Measurements from ENCODE around the gene PTPRC. TPM values are rescaled to one million over a fixed set of nuclear protein-coding genes. Genes with fewer than 3 reads are reported as not detected.

PTPRC gene
- total RNA-seq, 2 donors from 2014 or later: 3.3 to 9.9 TPM

DNA sequence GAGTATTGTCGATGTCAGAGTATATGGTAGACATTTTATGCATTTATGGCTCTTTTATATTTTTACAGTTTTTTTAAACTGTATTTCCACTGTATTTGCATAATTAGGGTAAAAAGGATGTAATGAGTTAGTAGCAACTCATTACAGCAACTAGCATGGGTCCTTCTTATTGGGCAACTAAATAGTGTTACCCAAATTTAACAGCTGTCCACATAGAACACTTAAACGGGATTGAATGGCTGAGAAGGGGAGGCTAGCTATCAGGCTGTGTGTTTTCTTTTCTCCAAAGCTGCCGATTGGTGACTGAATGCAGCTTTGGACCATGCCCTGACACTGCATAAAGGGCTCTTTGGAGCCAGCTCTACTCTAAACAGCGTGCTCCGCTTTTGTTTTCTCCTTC lies 75.4 kb downstream of the PTPRC start:
- H3K36me3 ChIP-seq (replicated peaks in 1 of 2; ENCODE audit: insufficient read depth in 1 of 2, low read depth in 2 of 2): no peaks in the 10 kb centered on the region

DNA sequence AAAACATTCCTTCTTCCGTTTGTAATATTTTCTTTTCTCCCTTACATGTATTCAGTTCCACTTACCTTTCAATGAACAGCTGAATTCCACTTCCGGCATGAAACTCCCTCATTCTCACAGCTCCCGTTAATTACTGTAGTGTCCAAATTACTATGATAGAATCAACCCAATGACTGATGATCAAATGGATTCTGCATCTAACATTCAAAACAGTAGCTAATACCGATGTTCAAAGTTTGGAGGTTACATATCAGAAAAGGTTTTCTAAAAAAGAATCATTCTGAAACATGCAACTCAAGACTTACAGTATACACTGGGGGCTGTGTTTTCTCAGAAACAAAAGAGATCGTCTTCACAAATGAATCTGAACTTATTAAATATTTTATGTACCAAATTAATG lies 77.2 kb downstream of the PTPRC start:
- no peak for DNase-seq
- intact Hi-C loops (cut with DNase I): no loop called here
- Histone ChIP-seq H3K9me3 (no peaks in the 10 kb centered on the region), H3K4me1 (no peaks in the 10 kb centered on the region), H3K27ac (no peak overlapping the region), H3K4me3 (no peak overlapping the region), H3K27me3 (no peaks in the 10 kb centered on the region), H3K36me3 (replicated peaks in 1 of 2; ENCODE audit: insufficient read depth in 1 of 2, low read depth in 2 of 2) (no peaks in the 10 kb centered on the region)
- no peak for ATAC-seq
- WGBS, 2 donors: 84% methylated on average over 5 of the region's 5 CpGs
- TF ChIP-seq, protein P1, sequence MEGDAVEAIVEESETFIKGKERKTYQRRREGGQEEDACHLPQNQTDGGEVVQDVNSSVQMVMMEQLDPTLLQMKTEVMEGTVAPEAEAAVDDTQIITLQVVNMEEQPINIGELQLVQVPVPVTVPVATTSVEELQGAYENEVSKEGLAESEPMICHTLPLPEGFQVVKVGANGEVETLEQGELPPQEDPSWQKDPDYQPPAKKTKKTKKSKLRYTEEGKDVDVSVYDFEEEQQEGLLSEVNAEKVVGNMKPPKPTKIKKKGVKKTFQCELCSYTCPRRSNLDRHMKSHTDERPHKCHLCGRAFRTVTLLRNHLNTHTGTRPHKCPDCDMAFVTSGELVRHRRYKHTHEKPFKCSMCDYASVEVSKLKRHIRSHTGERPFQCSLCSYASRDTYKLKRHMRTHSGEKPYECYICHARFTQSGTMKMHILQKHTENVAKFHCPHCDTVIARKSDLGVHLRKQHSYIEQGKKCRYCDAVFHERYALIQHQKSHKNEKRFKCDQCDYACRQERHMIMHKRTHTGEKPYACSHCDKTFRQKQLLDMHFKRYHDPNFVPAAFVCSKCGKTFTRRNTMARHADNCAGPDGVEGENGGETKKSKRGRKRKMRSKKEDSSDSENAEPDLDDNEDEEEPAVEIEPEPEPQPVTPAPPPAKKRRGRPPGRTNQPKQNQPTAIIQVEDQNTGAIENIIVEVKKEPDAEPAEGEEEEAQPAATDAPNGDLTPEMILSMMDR (IDR thresholded peaks at IDR 0.05): no peak
- no peak for TF ChIP-seq POLR2A (IDR thresholded peaks at IDR 0.05)

More for the DNA sequence above, 75.4 kb downstream of the PTPRC start:
- Histone ChIP-seq H3K9me3 (no peaks in the 10 kb centered on the region), H3K27ac (no peak overlapping the region), H3K4me1 (no peaks in the 10 kb centered on the region), H3K4me3 (no peak overlapping the region), H3K27me3 (no peaks in the 10 kb centered on the region)
- WGBS, 2 donors: 78 to 81% methylated on average over 5 of the region's 5 CpGs
- no peak for TF ChIP-seq POLR2A (IDR thresholded peaks at IDR 0.05)
- TF ChIP-seq, protein P1 (IDR thresholded peaks at IDR 0.05): no peak
- intact Hi-C loops (cut with DNase I): no loop called here
- DNase-seq: no peak
- ATAC-seq: no peak

DNA sequence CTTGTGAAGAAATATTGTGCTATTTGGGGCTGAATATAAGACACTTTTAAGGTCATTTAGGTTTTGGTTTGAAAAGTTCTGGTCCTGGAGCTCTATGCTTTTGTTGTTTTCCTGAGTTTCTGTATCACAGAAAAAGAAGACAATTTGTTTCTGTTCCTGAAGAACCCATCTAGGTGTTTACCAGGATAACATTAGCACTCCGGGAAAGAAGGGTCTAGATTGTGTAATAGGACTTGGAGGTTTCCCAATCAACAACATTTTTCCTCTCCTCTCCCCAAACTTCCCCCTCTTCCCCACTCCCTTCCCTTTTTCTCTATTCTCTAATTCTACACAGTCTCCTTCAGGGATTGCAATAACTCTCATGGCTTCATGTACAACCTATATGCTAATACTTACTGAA lies 78.7 kb downstream of the PTPRC start:
- no peaks in the 10 kb centered on the region for H3K36me3 ChIP-seq (replicated peaks in 1 of 2; ENCODE audit: insufficient read depth in 1 of 2, low read depth in 2 of 2)
- no peak overlapping the region for H3K27ac ChIP-seq
- intact Hi-C loops (cut with DNase I): no loop called here
- H3K9me3 ChIP-seq: no peaks in the 10 kb centered on the region
- no peak overlapping the region for H3K4me3 ChIP-seq
- no peak for DNase-seq
- 53 to 78% methylated on average over 1 of the region's 1 CpG for WGBS, 2 donors
- H3K27me3 ChIP-seq: no peaks in the 10 kb centered on the region
- ATAC-seq: no peak
- H3K4me1 ChIP-seq: no peaks in the 10 kb centered on the region
- TF ChIP-seq POLR2A (IDR thresholded peaks at IDR 0.05): no peak
- TF ChIP-seq, protein P1 (IDR thresholded peaks at IDR 0.05): no peak

DNA sequence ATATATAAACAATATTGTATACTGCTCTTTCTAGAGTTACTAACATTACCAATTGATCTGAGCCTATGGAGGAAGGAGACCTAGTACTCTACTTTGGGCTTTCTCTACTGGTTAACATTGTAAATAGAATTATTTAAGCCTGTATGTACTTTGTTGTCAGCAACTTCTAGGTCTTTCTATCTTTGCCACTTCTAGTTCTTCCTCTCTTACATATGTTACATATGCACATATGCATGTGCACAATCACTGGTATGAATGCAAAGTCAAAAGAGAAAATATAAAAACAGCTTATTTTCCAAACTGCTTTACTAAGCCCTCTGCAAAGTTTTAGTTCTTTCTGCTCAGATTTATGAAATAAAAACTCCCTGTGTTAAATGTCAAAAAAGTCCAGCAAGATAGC lies 84.3 kb downstream of the PTPRC start:
- no peaks in the 10 kb centered on the region for H3K27me3 ChIP-seq
- ATAC-seq: no peak
- no peak for TF ChIP-seq POLR2A (IDR thresholded peaks at IDR 0.05)
- TF ChIP-seq, protein P1 (IDR thresholded peaks at IDR 0.05): no peak
- no peaks in the 10 kb centered on the region for H3K4me1 ChIP-seq
- no peak for DNase-seq
- H3K4me3 ChIP-seq: no peak overlapping the region
- intact Hi-C loops (cut with DNase I): no loop called here
- H3K36me3 ChIP-seq (replicated peaks in 1 of 2; ENCODE audit: insufficient read depth in 1 of 2, low read depth in 2 of 2): no peaks in the 10 kb centered on the region
- H3K9me3 ChIP-seq: no peaks in the 10 kb centered on the region
- H3K27ac ChIP-seq: no peak overlapping the region

DNA sequence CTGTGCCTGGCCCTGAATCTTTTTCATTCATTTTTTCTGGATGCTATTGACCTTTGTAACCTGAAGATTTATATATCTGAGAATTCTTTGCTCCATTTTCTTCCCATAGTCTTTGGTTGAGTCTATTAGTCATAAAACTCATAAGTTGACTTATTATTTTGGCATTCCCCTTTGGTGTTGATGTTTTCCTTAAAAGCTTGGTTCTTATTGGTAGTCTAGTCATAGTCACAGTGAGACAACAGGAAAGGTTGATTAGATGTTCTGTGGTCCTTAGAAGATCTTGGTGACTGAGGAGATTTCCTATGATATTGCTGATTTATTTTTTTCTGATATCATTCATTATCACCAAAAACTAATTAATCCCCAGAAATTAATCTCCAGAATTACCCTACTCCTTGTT lies 86.2 kb downstream of the PTPRC start:
- Histone ChIP-seq H3K27me3 (no peaks in the 10 kb centered on the region), H3K9me3 (no peaks in the 10 kb centered on the region), H3K27ac (no peak overlapping the region), H3K4me3 (no peak overlapping the region), H3K4me1 (peaks cover 1% of the 10 kb centered on the region), H3K36me3 (replicated peaks in 1 of 2; ENCODE audit: insufficient read depth in 1 of 2, low read depth in 2 of 2) (no peaks in the 10 kb centered on the region)
- ATAC-seq (no peak), DNase-seq (no peak)
- intact Hi-C loops (cut with DNase I): no loop called here
- TF ChIP-seq, protein P1 (IDR thresholded peaks at IDR 0.05): no peak
- no peak for TF ChIP-seq POLR2A (IDR thresholded peaks at IDR 0.05)
